MM.1S (cell line): ENCODE measurements around the gene EMC6.

ENCODE experiments used
- DNase-seq: peaks from one replicate; pipeline ENCODE4 v3.0.0-alpha.2; 2015
- H2AFZ ChIP-seq: fragments of 300-600 bp; sonication (generic); 2 replicates; pipeline ENCODE4 v1.6.0; 2016; ENCODE audit warnings: antibody characterized with exemption, low read length
- H3F3A ChIP-seq: fragments of 300-600 bp; sonication (generic); 2 replicates; pipeline ENCODE4 v1.6.1; 2016; ENCODE audit warnings: mild to moderate bottlenecking, antibody characterized with exemption, low read length, moderate library complexity, mixed read lengths; ENCODE audit not compliant: insufficient read depth
- H3K27ac ChIP-seq: fragments of 300-600 bp; sonication (generic); 2 replicates; pipeline ENCODE4 v1.5.1; 2016; ENCODE audit warnings: mild to moderate bottlenecking, low read length
- H3K27me3 ChIP-seq: fragments of 300-600 bp; sonication (generic); replicated peaks from 2 replicates; pipeline ENCODE4 v1.6.0; 2016; ENCODE audit warnings: low read length; ENCODE audit not compliant: insufficient read depth
- H3K36me3 ChIP-seq: fragments of 300-600 bp; sonication (generic); replicated peaks from 2 replicates; pipeline ENCODE4 v1.6.1; 2016; ENCODE audit warnings: mild to moderate bottlenecking, low read length, mixed read lengths; ENCODE audit not compliant: insufficient read depth
- H3K4me1 ChIP-seq: fragments of 300-600 bp; sonication (generic); 2 replicates; pipeline ENCODE4 v1.6.1; 2016; ENCODE audit warnings: low read length, mixed read lengths
- H3K4me2 ChIP-seq: fragments of 300-600 bp; sonication (generic); 2 replicates; pipeline ENCODE4 v1.6.0; 2016; ENCODE audit warnings: low read depth, low read length
- H3K4me3 ChIP-seq: fragments of 300-600 bp; sonication (generic); 2 replicates; pipeline ENCODE4 v1.5.1; 2016; ENCODE audit warnings: low read length, mixed read lengths
- H3K79me2 ChIP-seq: fragments of 300-600 bp; sonication (generic); 2 replicates; pipeline ENCODE4 v1.6.1; 2016; ENCODE audit warnings: mixed run types, low read length, mixed read lengths
- H3K9ac ChIP-seq: fragments of 300-600 bp; sonication (generic); 2 replicates; pipeline ENCODE4 v1.6.1; 2016; ENCODE audit warnings: low read length, mixed read lengths
- H3K9me2 ChIP-seq: fragments of 300-600 bp; sonication (generic); replicated peaks from 2 replicates; pipeline ENCODE4 v1.6.1; 2016; ENCODE audit warnings: mild to moderate bottlenecking, low read length, mixed read lengths; ENCODE audit not compliant: insufficient read depth
- H3K9me3 ChIP-seq: fragments of 300-600 bp; sonication (generic); replicated peaks from 2 replicates; pipeline ENCODE4 v1.6.1; 2016; ENCODE audit warnings: mild to moderate bottlenecking, low read length, mixed read lengths; ENCODE audit not compliant: insufficient read depth
- H4K20me1 ChIP-seq: fragments of 300-600 bp; sonication (generic); 2 replicates; pipeline ENCODE4 v1.6.1; 2016; ENCODE audit warnings: mild to moderate bottlenecking, low read length, moderate library complexity, mixed read lengths; ENCODE audit not compliant: insufficient read depth
- CTCF ChIP-seq: fragments of 300-600 bp; sonication (generic); IDR thresholded peaks from 2 replicates; pipeline ENCODE4 v1.5.1; 2016; ENCODE audit warnings: antibody characterized with exemption, low read length, mixed read lengths
- EZH2 ChIP-seq: fragments of 300-600 bp; sonication (generic); optimal IDR thresholded peaks from 2 replicates; pipeline ENCODE3; 2017; ENCODE audit warnings: low read depth, mild to moderate bottlenecking, antibody characterized with exemption, low read length, mixed read lengths
- EZH2phosphoT487 ChIP-seq: fragments of 300-600 bp; sonication (generic); IDR thresholded peaks from 2 replicates; pipeline ENCODE4 v1.6.1; 2018; ENCODE audit warnings: antibody characterized with exemption, low read length

The EMC6 gene

GRCh38 chr17:3656755-3657587 is 11.6 kb upstream of the EMC6 start:
- TF ChIP-seq CTCF (no peak), EZH2 (no peak), EZH2phosphoT487 (no peak)
- no peaks in the 10 kb centered on the region for H3K4me1 ChIP-seq
- H2AFZ ChIP-seq: no peak overlapping the region
- H3K9me3 ChIP-seq: no peaks in the 10 kb centered on the region
- no peak overlapping the region for H3K4me3 ChIP-seq
- H3K9ac ChIP-seq: no peak overlapping the region
- H3K9me2 ChIP-seq: no peaks in the 10 kb centered on the region
- no peaks in the 10 kb centered on the region for H4K20me1 ChIP-seq
- no peaks in the 10 kb centered on the region for H3K36me3 ChIP-seq
- H3K27me3 ChIP-seq: no peaks in the 10 kb centered on the region
- H3F3A ChIP-seq: no peaks in the 10 kb centered on the region
- H3K79me2 ChIP-seq: no peaks in the 10 kb centered on the region
- H3K4me2 ChIP-seq: no peak overlapping the region
- peak; percentile 2 for DNase-seq
- H3K27ac ChIP-seq: no peak overlapping the region

GRCh38 chr17:3657588-3657869 is 11.1 kb upstream of the EMC6 start:
- no peaks in the 10 kb centered on the region for H3K36me3 ChIP-seq
- no peaks in the 10 kb centered on the region for H3K9me2 ChIP-seq
- H3K9me3 ChIP-seq: no peaks in the 10 kb centered on the region
- H3F3A ChIP-seq: no peaks in the 10 kb centered on the region
- TF ChIP-seq CTCF: no peak
- TF ChIP-seq EZH2: no peak
- no peak for TF ChIP-seq EZH2phosphoT487
- H4K20me1 ChIP-seq: no peaks in the 10 kb centered on the region
- H3K4me1 ChIP-seq: no peaks in the 10 kb centered on the region
- H3K27me3 ChIP-seq: no peaks in the 10 kb centered on the region
- H3K79me2 ChIP-seq: no peaks in the 10 kb centered on the region
- H2AFZ ChIP-seq: no peak overlapping the region
- DNase-seq: no peak
- no peak overlapping the region for H3K9ac ChIP-seq
- no peak overlapping the region for H3K27ac ChIP-seq
- H3K4me3 ChIP-seq: no peak overlapping the region
- H3K4me2 ChIP-seq: no peak overlapping the region

GRCh38 chr17:3657874-3658783 is 10.5 kb upstream of the EMC6 start:
- no peak overlapping the region for H3K27ac ChIP-seq

More at GRCh38 chr17:3657874-3658783, 10.5 kb upstream of the EMC6 start:
- Histone ChIP-seq H3K4me3 (no peak overlapping the region), H3K9me2 (no peaks in the 10 kb centered on the region), H3K9me3 (no peaks in the 10 kb centered on the region), H3K36me3 (no peaks in the 10 kb centered on the region), H3K27me3 (no peaks in the 10 kb centered on the region), H3K79me2 (no peaks in the 10 kb centered on the region), H3F3A (no peaks in the 10 kb centered on the region), H3K4me2 (no peak overlapping the region), H2AFZ (no peak overlapping the region), H3K9ac (no peak overlapping the region), H4K20me1 (no peaks in the 10 kb centered on the region), H3K4me1 (no peaks in the 10 kb centered on the region)
- no peak for TF ChIP-seq EZH2phosphoT487
- TF ChIP-seq CTCF: no peak
- TF ChIP-seq EZH2: no peak
- DNase-seq: peak; percentile 3
